Measurements from ENCODE around the gene AKIP1.
"Not testable (repeated sequence)": the region's sequence is repeated elsewhere in the genome, so short reads cannot be mapped to it uniquely, and the experiment has no call there.

AKIP1 gene

GRCh38 chr11:8917157-8917825 is 6.3 kb downstream of the AKIP1 start:
- no peak for DNase-seq (ENCODE audit: low read depth)

DNA sequence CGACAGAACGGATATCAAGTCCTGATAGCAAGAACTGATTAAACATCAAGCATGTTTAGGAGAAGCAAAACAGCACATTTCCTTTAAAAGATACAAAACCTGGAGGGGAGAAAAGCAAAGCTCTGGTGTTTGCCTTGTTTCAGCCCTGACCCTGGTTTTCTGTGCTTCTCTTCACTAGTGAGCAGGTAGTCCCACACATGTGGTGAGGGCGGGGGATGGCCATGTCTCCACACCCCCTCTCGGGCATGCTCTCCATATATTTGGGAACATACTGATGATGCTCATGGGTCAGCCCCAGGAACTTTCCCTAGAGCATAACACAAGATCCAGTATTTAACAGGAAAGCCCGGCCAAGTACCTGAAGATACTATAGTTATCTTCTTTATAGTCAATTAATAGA is 11.7 kb downstream of the AKIP1 start:
- no peak for DNase-seq (ENCODE audit: low read depth)

- DNase-seq (ENCODE audit: low read depth), result no peak
Observed at GRCh38 chr11:8925711-8926110, 14.7 kb downstream of the AKIP1 start.

- no peak for DNase-seq (ENCODE audit: low read depth)
Observed at GRCh38 chr11:8926236-8926635, 15.2 kb downstream of the AKIP1 start.

- DNase-seq (ENCODE audit: low read depth), result no peak
Observed at GRCh38 chr11:8927233-8927632, 16.2 kb downstream of the AKIP1 start.

DNA sequence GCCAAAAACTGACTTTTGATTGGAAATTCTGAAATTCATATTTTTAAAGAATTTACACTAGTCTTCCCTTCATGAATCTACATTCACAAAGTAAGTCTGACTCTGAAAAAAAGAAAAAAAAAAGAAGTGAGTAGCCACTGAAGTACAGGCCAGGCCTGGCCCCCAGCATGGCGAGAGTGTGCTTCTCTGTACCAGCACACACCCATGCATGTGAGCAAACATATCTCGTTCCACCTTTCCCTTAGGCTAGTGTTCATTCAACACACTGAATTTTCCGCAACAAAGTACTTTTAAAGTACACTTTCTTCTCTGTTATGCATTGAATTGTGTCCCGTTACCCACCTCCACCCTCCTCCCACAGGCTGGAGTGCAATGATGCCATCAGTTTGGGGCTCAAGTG is 17.2 kb downstream of the AKIP1 start:
- DNase-seq (ENCODE audit: low read depth), result no peak

GRCh38 chr11:8928981-8929615 is 18.1 kb downstream of the AKIP1 start:
- DNase-seq (ENCODE audit: low read depth), result no peak

DNA sequence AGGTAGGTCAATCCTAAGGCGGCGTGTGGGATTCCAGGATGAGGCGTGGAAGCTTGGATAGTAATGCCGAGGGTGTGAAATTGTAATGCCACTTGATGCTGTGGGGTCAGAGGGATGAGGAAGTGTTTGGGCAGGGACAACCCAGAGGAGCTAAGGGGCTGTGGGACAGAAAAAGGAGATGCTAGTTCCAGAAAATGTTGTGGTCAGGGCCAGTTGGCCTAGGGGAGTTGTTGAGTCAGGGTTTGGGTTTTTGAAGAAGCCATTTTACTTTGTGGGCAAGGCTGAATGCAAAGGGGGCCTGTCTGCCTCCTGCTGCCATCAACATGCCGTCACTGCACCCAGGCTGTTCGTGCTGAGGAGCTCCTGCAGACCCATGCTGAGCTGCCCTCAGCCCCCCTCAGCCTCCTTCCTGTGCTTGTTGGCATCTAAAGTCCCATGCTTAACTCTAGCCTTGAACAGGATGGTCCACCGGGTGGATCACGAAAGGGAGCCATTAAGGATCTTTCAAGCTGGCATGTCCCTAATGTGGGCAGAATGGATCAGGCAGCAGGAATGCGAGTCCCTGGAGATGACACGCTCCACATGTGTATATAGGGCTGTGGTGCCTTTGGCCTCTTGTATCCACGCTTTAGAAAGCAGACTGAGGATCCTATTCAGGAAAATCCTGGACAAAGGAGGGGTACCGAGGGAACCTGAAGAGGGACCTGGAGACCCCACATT is 19.6 kb downstream of the AKIP1 start:
- DNase-seq (ENCODE audit: low read depth), result no peak

- DNase-seq (ENCODE audit: low read depth), result no peak
Observed at GRCh38 chr11:8932564-8933180, 21.7 kb downstream of the AKIP1 start, which contains the start of gene C11orf16. Gene C11orf16 (minus strand): TSS chr11:8932947. CDS start chr11:8932308, 639 bp downstream.

DNA sequence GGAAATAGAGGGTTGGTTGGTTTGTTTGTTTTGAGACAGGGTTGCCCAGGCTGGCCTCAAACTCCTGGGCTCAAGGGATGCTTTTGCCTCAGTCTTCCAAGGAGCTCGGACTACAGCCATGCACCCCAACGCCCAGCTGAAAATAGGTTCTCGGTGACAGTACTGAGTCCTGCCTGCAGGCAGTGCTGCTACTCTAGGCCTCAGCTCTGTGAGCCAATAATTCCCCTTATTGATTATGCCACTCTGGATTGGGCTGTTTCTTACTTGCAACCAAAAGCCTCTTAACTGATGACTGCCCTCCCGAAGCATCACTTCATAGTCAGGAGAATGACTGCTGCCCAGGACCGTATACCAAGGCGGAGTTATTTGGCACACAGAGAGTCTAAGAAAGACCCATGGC is 22.9 kb downstream of the AKIP1 start:
- DNase-seq (ENCODE audit: low read depth), result no peak

DNA sequence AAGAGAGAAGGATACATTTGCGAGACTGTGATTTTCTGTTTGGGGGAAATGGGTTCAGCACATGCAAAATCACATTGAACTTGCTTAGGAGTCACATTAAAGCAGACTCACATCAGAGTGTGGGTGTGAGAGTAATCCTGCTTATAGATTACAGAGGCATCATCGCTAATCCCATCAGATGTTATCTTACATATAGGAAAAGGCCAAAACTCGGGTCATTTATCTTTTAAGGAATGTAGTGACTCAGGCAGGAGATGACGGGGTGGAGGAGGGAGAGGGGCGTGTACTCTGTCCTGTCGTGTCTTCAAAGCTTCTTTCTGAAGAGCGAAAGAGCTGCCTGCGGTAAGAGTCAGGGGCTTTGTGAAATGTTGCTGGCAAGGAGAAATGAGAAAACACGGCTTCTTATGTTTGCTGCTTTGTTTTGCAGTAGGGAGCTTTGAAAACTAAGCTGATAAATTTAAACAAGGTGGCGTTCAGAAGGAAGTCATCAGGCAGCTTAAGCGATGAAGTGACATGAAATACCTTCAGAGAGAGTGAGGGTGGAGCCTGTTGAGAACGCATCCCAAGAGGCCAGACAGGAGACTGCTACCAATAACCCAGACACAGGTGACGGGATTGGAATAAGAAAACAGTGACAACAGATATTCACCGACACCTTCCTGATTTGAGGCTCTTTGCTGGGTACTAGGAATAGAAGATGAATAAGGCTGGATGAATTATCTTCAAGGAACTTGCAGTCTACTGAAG is 23.9 kb downstream of the AKIP1 start:
- DNase-seq (ENCODE audit: low read depth), result no peak

GRCh38 chr11:8935789-8936188 is 24.8 kb downstream of the AKIP1 start:
- not testable (repeated sequence) for DNase-seq (ENCODE audit: low read depth)

- DNase-seq (ENCODE audit: low read depth), result no peak
Observed at GRCh38 chr11:8937159-8937558, 26.2 kb downstream of the AKIP1 start.

- no peak for DNase-seq (ENCODE audit: low read depth)
Observed at GRCh38 chr11:8937659-8938058, 26.7 kb downstream of the AKIP1 start.

DNA sequence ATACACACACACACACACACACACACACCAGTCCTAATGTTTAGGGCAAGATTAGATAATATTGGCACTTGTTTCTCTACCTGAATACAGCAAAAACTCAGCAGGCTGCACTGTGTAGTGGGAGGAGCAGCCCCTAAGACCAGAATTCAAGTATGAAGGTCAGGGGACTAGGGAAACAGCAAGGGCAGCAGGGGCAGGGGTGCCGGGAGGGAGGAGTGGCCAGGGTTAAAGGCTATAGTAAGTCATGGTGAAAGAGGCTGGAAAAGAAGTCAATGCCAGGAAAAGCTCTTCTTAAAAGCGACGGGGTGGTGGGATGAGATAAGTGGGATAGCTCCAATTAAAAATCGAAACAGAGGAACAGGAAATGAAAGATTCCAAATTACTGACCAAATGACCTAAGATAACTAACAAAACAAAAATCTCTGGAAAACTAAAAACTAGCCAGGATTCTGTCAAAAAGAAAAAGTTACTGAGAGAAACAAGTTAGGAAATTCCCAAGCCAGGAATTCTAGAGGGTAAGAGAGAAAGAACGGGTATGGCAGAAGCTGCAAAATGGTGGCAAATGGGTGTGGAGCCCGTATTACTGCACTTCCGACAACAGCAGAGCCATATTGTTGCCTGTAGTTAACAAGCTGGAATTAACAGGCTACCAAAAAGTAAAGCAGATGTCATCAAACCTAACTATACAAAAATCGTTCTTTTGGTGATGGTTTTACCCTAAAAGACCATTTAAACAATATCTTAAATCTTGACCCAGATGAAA is 30.5 kb downstream of the AKIP1 start:
- no peak for DNase-seq (ENCODE audit: low read depth)

GRCh38 chr11:8942518-8943066 is 31.6 kb downstream of the AKIP1 start, which contains the start of gene ASCL3:
Gene ASCL3 (minus strand): TSS chr11:8943016. CDS start chr11:8938161, 4,855 bp downstream.
- DNase-seq (ENCODE audit: low read depth), result no peak

DNA sequence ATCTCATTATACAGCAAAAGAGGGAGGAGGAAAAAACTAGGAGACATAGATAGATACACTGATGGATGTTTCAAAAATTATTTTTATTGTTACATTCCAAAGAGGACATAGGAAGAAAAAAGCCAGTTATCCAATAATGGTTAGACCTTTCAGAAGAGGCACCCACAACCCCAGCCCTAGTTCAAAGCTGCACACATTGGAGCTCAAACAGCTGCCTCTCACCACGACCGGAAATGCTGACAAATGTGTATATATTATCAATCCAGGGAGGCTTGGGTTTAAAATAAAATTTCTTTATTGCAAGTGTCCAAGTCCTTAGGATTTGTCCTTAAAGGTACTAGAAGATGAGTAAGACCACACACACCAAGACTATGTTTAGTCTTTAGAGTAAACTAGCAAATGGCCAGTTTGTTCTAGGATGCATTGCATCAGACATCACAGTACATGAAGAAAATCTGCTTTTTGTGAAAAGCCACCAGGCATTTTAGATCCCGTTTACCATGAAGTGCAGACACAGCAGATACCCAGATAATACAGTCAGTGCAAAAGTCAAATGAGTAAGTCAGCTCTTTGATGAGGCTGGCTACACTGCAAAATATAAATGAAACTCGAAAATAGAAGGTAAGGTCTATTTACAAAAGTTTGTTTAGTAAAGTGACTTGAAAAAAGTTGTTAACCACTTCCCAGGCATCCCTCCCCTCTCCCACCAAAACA is 36.4 kb downstream of the AKIP1 start:
- DNase-seq (ENCODE audit: low read depth), result no peak

- DNase-seq (ENCODE audit: low read depth), result no peak
Observed at GRCh38 chr11:8948886-8949285, 37.9 kb downstream of the AKIP1 start.

DNA sequence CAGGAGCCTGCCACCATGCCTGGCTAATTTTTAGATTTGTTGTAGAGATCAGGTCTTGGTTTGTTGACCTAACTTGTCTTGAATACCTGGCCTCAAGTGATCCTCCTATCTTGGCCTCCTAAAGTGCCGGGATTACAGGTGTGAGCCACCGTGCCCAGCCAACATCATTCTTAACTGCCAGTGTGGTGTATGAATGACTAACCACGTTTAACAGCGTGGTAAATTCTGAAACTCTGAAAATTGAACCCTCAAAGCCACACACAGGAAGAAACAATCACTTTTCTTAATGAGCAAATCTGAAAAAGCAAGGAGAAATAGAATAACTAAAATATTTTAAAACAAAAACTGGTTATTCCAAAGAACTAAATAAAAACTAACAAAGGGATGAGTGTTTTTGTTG is 45.9 kb downstream of the AKIP1 start:
- DNase-seq (ENCODE audit: low read depth), result no peak

DNA sequence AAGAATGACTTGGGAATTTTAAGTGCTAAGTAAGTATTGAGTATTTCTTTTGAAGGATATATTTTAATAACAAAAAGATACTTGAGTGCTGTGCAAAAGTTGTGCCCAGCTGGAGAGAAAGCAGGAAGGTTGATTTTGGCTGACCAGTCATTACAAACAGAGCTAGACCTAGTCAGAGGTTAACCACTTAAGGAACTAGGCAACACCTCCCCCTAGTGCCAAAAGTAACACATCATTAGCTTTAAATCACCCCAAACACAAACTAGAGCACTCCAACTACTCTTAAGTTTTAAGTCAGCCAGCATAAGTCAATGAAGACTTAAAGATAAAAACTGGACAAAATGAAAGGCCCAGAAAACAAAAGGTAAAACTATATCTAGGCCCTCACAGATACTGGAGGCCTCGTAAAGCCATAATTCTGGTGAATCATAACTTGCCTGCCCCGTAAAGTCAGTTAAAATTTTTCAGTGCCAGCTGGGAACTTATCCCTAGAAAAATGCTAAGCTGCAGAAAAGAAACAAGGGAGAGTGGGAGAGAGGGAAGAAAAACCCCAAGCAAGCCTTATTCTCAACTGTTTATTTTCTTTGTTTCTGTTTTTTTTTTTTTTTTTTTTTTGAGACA is 48.7 kb downstream of the AKIP1 start:
- no peak for DNase-seq (ENCODE audit: low read depth)

Measured in T follicular helper cell (primary cell).